IMR-90 (cell line): ENCODE results near the gene MICAL3. TPM values are rescaled to one million over a fixed set of nuclear protein-coding genes. Genes with fewer than 3 reads are reported as not detected.

Source experiments
- ATAC-seq: fragments of 200-7000 bp; cut with Tn5 transposase; 2 replicates; pipeline ENCODE4 v1.9.1; 2020; ENCODE audit warnings: low read depth, mild to moderate bottlenecking, moderate library complexity
- BruUV-seq: library from RNA; stranded (reverse); fragments of 400-500 nt; replicated peaks from 2 replicates; lab custom pipeline; 2021; lab: Mats Ljungman, UMichigan
- CTCF ChIA-PET: fragments of 300-600 bp; formaldehyde crosslinking; extraction: SDS; loops from one replicate; lab custom pipeline; 2021; ENCODE audit warnings: antibody characterized with exemption; lab: Yijun Ruan, JAX
- POLR2A ChIA-PET: fragments of 300-600 bp; sonication (Branson Sonifier 250); formaldehyde crosslinking; loops from one replicate; lab custom pipeline; 2022; ENCODE audit warnings: antibody characterized with exemption; ENCODE audit not compliant: unreplicated experiment; lab: Charles Lee
- DNase-seq: peaks from one replicate; pipeline ENCODE4 v3.0.0; 2013
- H2AFZ ChIP-seq: replicated peaks from 2 replicates; pipeline ENCODE3; 2013; ENCODE audit warnings: low read length, mild to moderate bottlenecking; ENCODE audit not compliant: poor library complexity
- H2AK5ac ChIP-seq: 2 replicates; pipeline ENCODE4 v1.6.1; 2013; ENCODE audit warnings: low read depth, low read length, inconsistent platforms
- H2AK9ac ChIP-seq: replicated peaks from 2 replicates; pipeline ENCODE3; 2013; ENCODE audit warnings: mild to moderate bottlenecking, low read depth, low read length, moderate library complexity; ENCODE audit not compliant: poor library complexity
- H2BK120ac ChIP-seq: 2 replicates; pipeline ENCODE4 v1.6.1; 2013; ENCODE audit warnings: low read depth, low read length, inconsistent platforms
- H2BK15ac ChIP-seq: 3 replicates; pipeline ENCODE4 v1.6.1; 2013; ENCODE audit warnings: low read depth, low read length, inconsistent platforms
- H2BK20ac ChIP-seq: 2 replicates; pipeline ENCODE4 v1.6.1; 2013; ENCODE audit warnings: low read depth, mild to moderate bottlenecking, inconsistent platforms, low read length, moderate library complexity
- H2BK5ac ChIP-seq: 2 replicates; pipeline ENCODE4 v1.6.1; 2013; ENCODE audit warnings: mild to moderate bottlenecking, low read depth, low read length, inconsistent platforms; ENCODE audit not compliant: poor library complexity, severe bottlenecking
- H3K14ac ChIP-seq: replicated peaks from 2 replicates; pipeline ENCODE4 v1.6.1; 2013; ENCODE audit warnings: low read depth, low read length, inconsistent platforms
- H3K18ac ChIP-seq: 2 replicates; pipeline ENCODE4 v1.6.1; 2013; ENCODE audit warnings: low read depth, low read length, control low read depth
- H3K23ac ChIP-seq: 2 replicates; pipeline ENCODE4 v1.6.1; 2013; ENCODE audit warnings: low read depth, low read length, inconsistent platforms
- H3K27ac ChIP-seq: 2 replicates; pipeline ENCODE4 v1.5.1; 2013; ENCODE audit warnings: mild to moderate bottlenecking, control low read depth, low read length; ENCODE audit not compliant: insufficient read depth
- H3K27me3 ChIP-seq: 2 replicates; pipeline ENCODE4 v1.6.1; 2013; ENCODE audit warnings: low read length; ENCODE audit not compliant: control insufficient read depth, insufficient read depth
- H3K36me3 ChIP-seq: 2 replicates; pipeline ENCODE4 v1.6.1; 2013; ENCODE audit warnings: low read length, mixed read lengths; ENCODE audit not compliant: control insufficient read depth, insufficient read depth
- H3K4ac ChIP-seq: 2 replicates; pipeline ENCODE4 v1.6.1; 2013; ENCODE audit warnings: low read depth, low read length, inconsistent platforms
- H3K4me1 ChIP-seq: 2 replicates; pipeline ENCODE4 v1.6.1; 2013; ENCODE audit warnings: low read length, mixed read lengths; ENCODE audit not compliant: control insufficient read depth, insufficient read depth
- H3K4me2 ChIP-seq: 2 replicates; pipeline ENCODE4 v1.6.1; 2013; ENCODE audit warnings: low read depth, mild to moderate bottlenecking, control low read depth, low read length, moderate library complexity
- H3K4me3 ChIP-seq: 2 replicates; pipeline ENCODE4 v1.5.1; 2013; ENCODE audit warnings: low read depth, mild to moderate bottlenecking, control low read depth, low read length, moderate library complexity; ENCODE audit not compliant: insufficient read depth
- H3K56ac ChIP-seq: 2 replicates; pipeline ENCODE4 v1.6.1; 2013; ENCODE audit warnings: low read length, inconsistent platforms; ENCODE audit not compliant: insufficient read depth; ENCODE audit errors: extremely low read depth
- H3K79me1 ChIP-seq, 2 experiments: 2 replicates each; pipeline ENCODE4 v1.6.1; 2013; ENCODE audit warnings: low read length in 2 of 2, inconsistent platforms in 1 of 2, low read depth in 1 of 2
- H3K9ac ChIP-seq: 2 replicates; pipeline ENCODE4 v1.6.1; 2013; ENCODE audit warnings: low read depth, low read length, control low read depth
- H3K9me1 ChIP-seq: 2 replicates; pipeline ENCODE4 v1.6.1; 2013; ENCODE audit warnings: low read length, inconsistent platforms; ENCODE audit not compliant: insufficient read depth
- H3K9me3 ChIP-seq: 2 replicates; pipeline ENCODE4 v1.6.1; 2013; ENCODE audit warnings: low read length; ENCODE audit not compliant: control insufficient read depth, insufficient read depth
- H4K20me1 ChIP-seq: 2 replicates; pipeline ENCODE4 v1.6.1; 2013; ENCODE audit warnings: low read length, inconsistent platforms; ENCODE audit not compliant: insufficient read depth
- H4K5ac ChIP-seq: 2 replicates; pipeline ENCODE4 v1.6.1; 2013; ENCODE audit warnings: mild to moderate bottlenecking, low read depth, low read length, control low read depth
- H4K8ac ChIP-seq, 2 experiments: 2 replicates each; pipeline ENCODE4 v1.6.1; 2013; ENCODE audit warnings: low read depth in 2 of 2, low read length in 2 of 2, control low read depth in 1 of 2, inconsistent platforms in 1 of 2
- H4K91ac ChIP-seq: 2 replicates; pipeline ENCODE4 v1.6.1; 2013; ENCODE audit warnings: low read depth, low read length, inconsistent platforms; ENCODE audit not compliant: insufficient read depth
- CEBPB ChIP-seq: IDR thresholded peaks from 2 replicates; pipeline ENCODE4 v1.6.1; 2012; ENCODE audit warnings: low read depth, low read length, improper control_type of control experiment
- CTCF ChIP-seq: conservative IDR thresholded peaks from 2 replicates; pipeline ENCODE4 v1.5.1; 2012; ENCODE audit warnings: mild to moderate bottlenecking, low read depth, low read length, improper control_type of control experiment
- FOS ChIP-seq: fragments of 150-350 bp; IDR thresholded peaks from 2 replicates; pipeline ENCODE4 v1.6.1; 2016; ENCODE audit warnings: low read depth, low read length
- MAZ ChIP-seq: IDR thresholded peaks from 2 replicates; pipeline ENCODE4 v1.6.1; 2012; ENCODE audit warnings: low read depth, mild to moderate bottlenecking, low read length, improper control_type of control experiment, moderate library complexity, borderline replicate concordance
- MXI1 ChIP-seq: IDR thresholded peaks from 2 replicates; pipeline ENCODE4 v1.6.1; 2012; ENCODE audit warnings: low read depth, mild to moderate bottlenecking, low read length, moderate library complexity, borderline replicate concordance
- POLR2A ChIP-seq: IDR thresholded peaks from 2 replicates; pipeline ENCODE4 v1.6.1; 2012; ENCODE audit warnings: mild to moderate bottlenecking, low read depth, low read length
- RCOR1 ChIP-seq: IDR thresholded peaks from 2 replicates; pipeline ENCODE4 v1.6.1; 2012; ENCODE audit warnings: mild to moderate bottlenecking, low read length, improper control_type of control experiment; ENCODE audit not compliant: insufficient replicate concordance
- RFX5 ChIP-seq: IDR thresholded peaks from 2 replicates; pipeline ENCODE4 v1.8.0; 2012; ENCODE audit warnings: low read depth, mild to moderate bottlenecking, low read length, moderate library complexity
- USF2 ChIP-seq: fragments of 150-350 bp; IDR thresholded peaks from 2 replicates; pipeline ENCODE4 v1.6.1; 2017; ENCODE audit warnings: mild to moderate bottlenecking, antibody characterized with exemption, low read length, low read depth
- WGBS, 2 experiments: methylation state at CpG; one replicate each; pipeline versions ENCODE4 v1.1.5 to v1.1.7; 2013; ENCODE audit warnings: missing lambda C conversion rate in 2 of 2; ENCODE audit not compliant: insufficient read length in 1 of 2; ENCODE audit errors: extremely low coverage in 2 of 2; 5-methylcytosine and 5-hydroxymethylcytosine counted together
- dilution Hi-C: fragments of 300-500 bp; cut with HindIII; formaldehyde crosslinking; loops from one replicate; pipeline ENCODE4 v1.14.3; 2018; ENCODE audit warnings: low sequenced_read_pairs; ENCODE audit not compliant: unreplicated experiment
- in situ Hi-C: fragments of 300-500 bp; cut with MboI; formaldehyde crosslinking; loops from 3 replicates; pipeline ENCODE4 v1.14.3; 2019; ENCODE audit warnings: low sequenced_read_pairs, inconsistent platforms, mixed read lengths
- intact Hi-C: fragments of 100-400 bp; cut with micrococcal nuclease; formaldehyde crosslinking; loops from 2 replicates; pipeline ENCODE4 v1.10.0; 2022
- polyA plus RNA-seq, 3 experiments: library from polyadenylated mRNA; depleted of rRNA; stranded (reverse); fragments of >200 nt; gene quantifications; 2 replicates each; pipeline ENCODE4 v1.2.3, GENCODE V29; 2012; ENCODE audit warnings: low replicate concordance in 1 of 3
- total RNA-seq: library from RNA; depleted of rRNA; stranded (reverse); fragments of >200 nt; gene quantifications from 2 replicates; pipeline ENCODE4 v1.2.3, GENCODE V29; 2012

MICAL3 gene
- total and polyA plus RNA-seq, 2 of the 4 experiments (the other 2 are of a cell fraction), result 17.6 to 26.8 TPM

GRCh38 chr22:17999851-18000250, 24.5 kb downstream of the MICAL3 start:
- BruUV-seq, result no TSS peak
- Histone ChIP-seq H3K36me3 (no peaks in the 10 kb centered on the region), H3K79me1 (peaks cover 20 to 28% of the 10 kb centered on the region in 2 experiments), H2BK15ac (no peak overlapping the region), H3K9me3 (no peaks in the 10 kb centered on the region), H3K18ac (no peak overlapping the region), H3K9me1 (peaks cover 3% of the 10 kb centered on the region; the same call in 1 of the 2 replicates), H3K27ac (no peak overlapping the region), H4K8ac (0 out of 4 replicates have a peak overlapping the region, but pooled peaks of 1 of the 2 experiments have one; percentile 14), H4K5ac (no peak overlapping the region), H3K14ac (no peak overlapping the region), H2AK9ac (no peak overlapping the region), H3K4me1 (peaks cover 4% of the 10 kb centered on the region), H2BK120ac (no peak overlapping the region), H4K91ac (no peak overlapping the region), H3K4me3 (peak overlapping the region; percentile 86), H3K4me2 (peak overlapping the region; percentile 95), H3K9ac (peak overlapping the region; percentile 64; the same call in 1 of the 2 replicates), H3K56ac (no peak overlapping the region), H4K20me1 (peaks cover 26% of the 10 kb centered on the region), H3K27me3 (no peaks in the 10 kb centered on the region), H2BK5ac (no peak overlapping the region), H2BK20ac (no peak overlapping the region), H2AFZ (no peak overlapping the region), H3K23ac (peak overlapping the region; percentile 21; the same call in 1 of the 2 replicates), H3K4ac (no peak overlapping the region), H2AK5ac (no peak overlapping the region)
- dilution Hi-C loops (no loop called here), in situ Hi-C loops (no loop called here), intact Hi-C loops (loop anchor here (2.0 kb wide), 1 partner anchor 89 kb away; no protein-coding TSS in a partner anchor)
- ChIA-PET POLR2A (interaction anchor here (0.5 to 0.6 kb wide), 2 partner anchors 15 to 154 kb away, joined by 3 to 8 read pairs; no protein-coding TSS in a partner anchor), CTCF (interaction anchor here (1.2 to 2.6 kb wide), 3 partner anchors 24 to 89 kb away, joined by 3 to 14 read pairs (median 5); no protein-coding TSS in a partner anchor)
- ATAC-seq (no peak), DNase-seq (no peak)
- TF ChIP-seq CEBPB (no peak), CTCF (no peak), RFX5 (no peak), MXI1 (no peak), FOS (no peak), POLR2A (no peak), MAZ (no peak), RCOR1 (no peak), USF2 (no peak)
- whole genome bisulfite sequencing, 2 experiments, result 42% methylated on average over 3 of the region's 8 CpGs; no CpG with 5 or more reads in 1 of the 2 experiments
